ENCODE measurements around the gene BPNT1.
A peak's percentile ranks its signal among the peaks of the same experiment; 100 is the strongest.

DNA sequence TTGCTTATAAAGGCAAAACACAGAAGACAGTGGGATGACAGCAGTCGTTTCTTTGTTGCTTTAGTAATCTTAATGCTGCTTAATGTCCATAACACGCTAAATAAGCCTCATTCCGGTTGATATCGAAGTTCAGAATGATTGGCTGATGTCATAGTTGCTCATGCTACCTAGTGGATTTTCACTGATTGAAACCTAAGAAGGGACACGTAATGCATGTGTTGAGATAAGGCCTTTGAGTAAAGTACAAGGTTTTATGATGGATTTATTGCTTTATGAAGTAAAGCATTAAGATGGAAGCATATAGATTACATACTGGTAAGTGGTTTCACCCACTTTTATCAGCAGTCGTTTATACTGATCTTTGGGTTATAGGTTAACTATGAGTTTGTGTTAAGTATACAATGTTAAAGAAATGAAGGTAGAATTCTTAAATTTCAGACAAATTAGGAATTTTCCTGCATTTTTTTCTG lies 29.5 kb upstream of the BPNT1 start:
- TF ChIP-seq, protein P1, sequence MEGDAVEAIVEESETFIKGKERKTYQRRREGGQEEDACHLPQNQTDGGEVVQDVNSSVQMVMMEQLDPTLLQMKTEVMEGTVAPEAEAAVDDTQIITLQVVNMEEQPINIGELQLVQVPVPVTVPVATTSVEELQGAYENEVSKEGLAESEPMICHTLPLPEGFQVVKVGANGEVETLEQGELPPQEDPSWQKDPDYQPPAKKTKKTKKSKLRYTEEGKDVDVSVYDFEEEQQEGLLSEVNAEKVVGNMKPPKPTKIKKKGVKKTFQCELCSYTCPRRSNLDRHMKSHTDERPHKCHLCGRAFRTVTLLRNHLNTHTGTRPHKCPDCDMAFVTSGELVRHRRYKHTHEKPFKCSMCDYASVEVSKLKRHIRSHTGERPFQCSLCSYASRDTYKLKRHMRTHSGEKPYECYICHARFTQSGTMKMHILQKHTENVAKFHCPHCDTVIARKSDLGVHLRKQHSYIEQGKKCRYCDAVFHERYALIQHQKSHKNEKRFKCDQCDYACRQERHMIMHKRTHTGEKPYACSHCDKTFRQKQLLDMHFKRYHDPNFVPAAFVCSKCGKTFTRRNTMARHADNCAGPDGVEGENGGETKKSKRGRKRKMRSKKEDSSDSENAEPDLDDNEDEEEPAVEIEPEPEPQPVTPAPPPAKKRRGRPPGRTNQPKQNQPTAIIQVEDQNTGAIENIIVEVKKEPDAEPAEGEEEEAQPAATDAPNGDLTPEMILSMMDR (IDR thresholded peaks at IDR 0.05): no peak
- TF ChIP-seq POLR2A (IDR thresholded peaks at IDR 0.05): peak; percentile 95 to 96

Measured in Peyer's patch (tissue), 4 donors.